Panc1 (cell line): ENCODE data around the gene PLCH1.

Experiments
- POLR2AphosphoS5 ChIP-seq: IDR thresholded peaks from 2 replicates; pipeline ENCODE4 v1.6.1; 2012; ENCODE audit warnings: mild to moderate bottlenecking, low read depth, low read length, moderate library complexity
- TF ChIP-seq, protein P1 (sequence below): fragments of 450-650 bp; IDR thresholded peaks from 2 replicates; pipeline ENCODE4 v1.5.1; 2017; ENCODE audit warnings: mild to moderate bottlenecking

DNA sequence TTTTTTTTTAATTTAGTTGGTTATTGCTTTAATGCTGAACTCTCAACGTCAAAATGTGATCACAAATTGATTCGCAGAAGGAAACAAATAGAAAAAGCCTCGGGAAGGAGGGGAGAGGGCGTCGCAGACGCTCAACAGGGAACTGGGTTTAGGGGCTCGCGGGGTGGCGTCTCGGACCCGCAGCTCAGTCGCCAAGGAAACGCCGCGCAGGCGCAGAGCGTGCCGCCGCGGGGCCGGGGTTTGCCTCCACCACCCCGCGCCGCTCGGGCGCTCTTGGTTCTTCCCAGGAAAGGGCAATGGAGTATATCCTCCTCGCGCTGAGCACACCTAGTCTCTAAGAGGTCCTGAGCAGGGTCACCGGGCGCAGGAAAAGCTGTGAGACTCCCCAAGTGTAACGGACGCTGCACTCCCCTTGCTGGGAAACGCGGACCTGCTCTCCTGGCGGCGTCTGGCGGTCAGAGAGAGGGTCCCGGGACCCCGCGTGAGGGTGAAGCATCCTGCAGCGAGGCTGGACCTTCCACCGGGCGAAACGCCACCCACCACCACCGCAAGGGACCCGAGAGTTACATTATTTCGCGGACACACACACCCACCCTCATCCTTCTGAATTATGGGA is 753 bp downstream of the PLCH1 start:
- TF ChIP-seq, protein P1, sequence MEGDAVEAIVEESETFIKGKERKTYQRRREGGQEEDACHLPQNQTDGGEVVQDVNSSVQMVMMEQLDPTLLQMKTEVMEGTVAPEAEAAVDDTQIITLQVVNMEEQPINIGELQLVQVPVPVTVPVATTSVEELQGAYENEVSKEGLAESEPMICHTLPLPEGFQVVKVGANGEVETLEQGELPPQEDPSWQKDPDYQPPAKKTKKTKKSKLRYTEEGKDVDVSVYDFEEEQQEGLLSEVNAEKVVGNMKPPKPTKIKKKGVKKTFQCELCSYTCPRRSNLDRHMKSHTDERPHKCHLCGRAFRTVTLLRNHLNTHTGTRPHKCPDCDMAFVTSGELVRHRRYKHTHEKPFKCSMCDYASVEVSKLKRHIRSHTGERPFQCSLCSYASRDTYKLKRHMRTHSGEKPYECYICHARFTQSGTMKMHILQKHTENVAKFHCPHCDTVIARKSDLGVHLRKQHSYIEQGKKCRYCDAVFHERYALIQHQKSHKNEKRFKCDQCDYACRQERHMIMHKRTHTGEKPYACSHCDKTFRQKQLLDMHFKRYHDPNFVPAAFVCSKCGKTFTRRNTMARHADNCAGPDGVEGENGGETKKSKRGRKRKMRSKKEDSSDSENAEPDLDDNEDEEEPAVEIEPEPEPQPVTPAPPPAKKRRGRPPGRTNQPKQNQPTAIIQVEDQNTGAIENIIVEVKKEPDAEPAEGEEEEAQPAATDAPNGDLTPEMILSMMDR = no peak
- TF ChIP-seq POLR2AphosphoS5 = no peak
